Neural cell (in vitro differentiated cells): ENCODE measurements around the gene RAPGEF4.

Source experiments
- EP300 ChIP-seq: fragments of 450-650 bp; conservative IDR thresholded peaks from 2 replicates; pipeline ENCODE4 v1.6.1; 2014; ENCODE audit warnings: antibody characterized with exemption, mild to moderate bottlenecking, moderate library complexity; ENCODE audit not compliant: poor library complexity, severe bottlenecking
- EZH2 ChIP-seq: fragments of 200-600, 300-800 bp; shearing (Covaris generic), sonication (generic); IDR thresholded peaks from 2 replicates; pipeline ENCODE4 v1.6.1; 2014; ENCODE audit warnings: antibody characterized with exemption, low read length, borderline replicate concordance, mild to moderate bottlenecking; ENCODE audit not compliant: insufficient read depth, poor library complexity, severe bottlenecking
- MXI1 ChIP-seq: fragments of 450-650 bp; conservative IDR thresholded peaks from 2 replicates; pipeline ENCODE4 v1.6.1; 2014; ENCODE audit warnings: antibody characterized with exemption, mild to moderate bottlenecking; ENCODE audit not compliant: poor library complexity, severe bottlenecking
- POLR2AphosphoS5 ChIP-seq: IDR thresholded peaks from 2 replicates; pipeline ENCODE4 v1.6.1; 2012
- RAD21 ChIP-seq: fragments of 450-650 bp; conservative IDR thresholded peaks from 2 replicates; pipeline ENCODE4 v1.6.1; 2014; ENCODE audit warnings: antibody characterized with exemption, mild to moderate bottlenecking, moderate library complexity
- SMC3 ChIP-seq: fragments of 450-650 bp; conservative IDR thresholded peaks from 2 replicates; pipeline ENCODE4 v1.6.1; 2014; ENCODE audit warnings: antibody characterized with exemption, mild to moderate bottlenecking, moderate library complexity; ENCODE audit not compliant: poor library complexity
- TAF1 ChIP-seq: IDR thresholded peaks from 2 replicates; pipeline ENCODE4 v1.6.1; 2012; ENCODE audit warnings: low read depth
- TF ChIP-seq, protein P1 (sequence below): fragments of 450-650 bp; IDR thresholded peaks from 2 replicates; pipeline ENCODE4 v1.5.1; 2014; ENCODE audit warnings: antibody characterized with exemption, mild to moderate bottlenecking, moderate library complexity; ENCODE audit not compliant: poor library complexity, severe bottlenecking
- TF ChIP-seq, protein P2 (sequence below): IDR thresholded peaks from 2 replicates; pipeline ENCODE4 v1.6.1; 2012; ENCODE audit warnings: borderline replicate concordance

DNA sequence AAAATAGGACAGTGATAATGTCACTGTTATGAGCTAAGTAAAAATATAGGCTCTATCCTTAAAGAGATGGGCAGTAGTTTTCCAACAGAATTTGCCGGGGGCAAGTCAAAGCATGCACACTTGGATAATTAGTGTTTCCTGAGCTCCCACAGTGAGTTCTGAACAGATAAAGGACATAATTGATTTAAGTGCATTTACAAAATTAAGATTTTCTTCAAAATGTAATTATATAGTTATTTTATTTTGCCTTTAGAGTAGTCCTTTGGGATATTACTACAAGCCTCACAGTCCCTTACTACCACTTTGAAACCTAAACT is 107.6 kb downstream of the RAPGEF4 start:
- TF ChIP-seq, protein P1, sequence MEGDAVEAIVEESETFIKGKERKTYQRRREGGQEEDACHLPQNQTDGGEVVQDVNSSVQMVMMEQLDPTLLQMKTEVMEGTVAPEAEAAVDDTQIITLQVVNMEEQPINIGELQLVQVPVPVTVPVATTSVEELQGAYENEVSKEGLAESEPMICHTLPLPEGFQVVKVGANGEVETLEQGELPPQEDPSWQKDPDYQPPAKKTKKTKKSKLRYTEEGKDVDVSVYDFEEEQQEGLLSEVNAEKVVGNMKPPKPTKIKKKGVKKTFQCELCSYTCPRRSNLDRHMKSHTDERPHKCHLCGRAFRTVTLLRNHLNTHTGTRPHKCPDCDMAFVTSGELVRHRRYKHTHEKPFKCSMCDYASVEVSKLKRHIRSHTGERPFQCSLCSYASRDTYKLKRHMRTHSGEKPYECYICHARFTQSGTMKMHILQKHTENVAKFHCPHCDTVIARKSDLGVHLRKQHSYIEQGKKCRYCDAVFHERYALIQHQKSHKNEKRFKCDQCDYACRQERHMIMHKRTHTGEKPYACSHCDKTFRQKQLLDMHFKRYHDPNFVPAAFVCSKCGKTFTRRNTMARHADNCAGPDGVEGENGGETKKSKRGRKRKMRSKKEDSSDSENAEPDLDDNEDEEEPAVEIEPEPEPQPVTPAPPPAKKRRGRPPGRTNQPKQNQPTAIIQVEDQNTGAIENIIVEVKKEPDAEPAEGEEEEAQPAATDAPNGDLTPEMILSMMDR: no peak
- TF ChIP-seq EP300: no peak
- TF ChIP-seq EZH2: no peak
- TF ChIP-seq TAF1: no peak
- TF ChIP-seq POLR2AphosphoS5: no peak
- TF ChIP-seq, protein P2, sequence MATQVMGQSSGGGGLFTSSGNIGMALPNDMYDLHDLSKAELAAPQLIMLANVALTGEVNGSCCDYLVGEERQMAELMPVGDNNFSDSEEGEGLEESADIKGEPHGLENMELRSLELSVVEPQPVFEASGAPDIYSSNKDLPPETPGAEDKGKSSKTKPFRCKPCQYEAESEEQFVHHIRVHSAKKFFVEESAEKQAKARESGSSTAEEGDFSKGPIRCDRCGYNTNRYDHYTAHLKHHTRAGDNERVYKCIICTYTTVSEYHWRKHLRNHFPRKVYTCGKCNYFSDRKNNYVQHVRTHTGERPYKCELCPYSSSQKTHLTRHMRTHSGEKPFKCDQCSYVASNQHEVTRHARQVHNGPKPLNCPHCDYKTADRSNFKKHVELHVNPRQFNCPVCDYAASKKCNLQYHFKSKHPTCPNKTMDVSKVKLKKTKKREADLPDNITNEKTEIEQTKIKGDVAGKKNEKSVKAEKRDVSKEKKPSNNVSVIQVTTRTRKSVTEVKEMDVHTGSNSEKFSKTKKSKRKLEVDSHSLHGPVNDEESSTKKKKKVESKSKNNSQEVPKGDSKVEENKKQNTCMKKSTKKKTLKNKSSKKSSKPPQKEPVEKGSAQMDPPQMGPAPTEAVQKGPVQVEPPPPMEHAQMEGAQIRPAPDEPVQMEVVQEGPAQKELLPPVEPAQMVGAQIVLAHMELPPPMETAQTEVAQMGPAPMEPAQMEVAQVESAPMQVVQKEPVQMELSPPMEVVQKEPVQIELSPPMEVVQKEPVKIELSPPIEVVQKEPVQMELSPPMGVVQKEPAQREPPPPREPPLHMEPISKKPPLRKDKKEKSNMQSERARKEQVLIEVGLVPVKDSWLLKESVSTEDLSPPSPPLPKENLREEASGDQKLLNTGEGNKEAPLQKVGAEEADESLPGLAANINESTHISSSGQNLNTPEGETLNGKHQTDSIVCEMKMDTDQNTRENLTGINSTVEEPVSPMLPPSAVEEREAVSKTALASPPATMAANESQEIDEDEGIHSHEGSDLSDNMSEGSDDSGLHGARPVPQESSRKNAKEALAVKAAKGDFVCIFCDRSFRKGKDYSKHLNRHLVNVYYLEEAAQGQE: no peak
- no peak for TF ChIP-seq RAD21
- TF ChIP-seq MXI1: no peak
- TF ChIP-seq SMC3: no peak
